Tibial nerve (tissue), 4 donors: ENCODE results near the gene RHEX. TPM values are rescaled to one million over a fixed set of nuclear protein-coding genes. Genes with fewer than 3 reads are reported as not detected.

Experiments used
- DNase-seq, 2 donors: peaks; one replicate each; pipeline ENCODE4 v3.0.0-alpha.2; 2019; ENCODE audit warnings: low spot score in 2 of 2
- H3K27ac ChIP-seq, 4 donors: fragments of 200-600 bp; sonication (generic) in 3 of 4; one replicate each; pipeline ENCODE4 v1.5.1; 2017 to 2019; ENCODE audit warnings: mild to moderate bottlenecking in 1 of 4
- H3K27me3 ChIP-seq, 2 donors: fragments of 200-600 bp; sonication (generic) in 1 of 2; one replicate each; pipeline versions ENCODE4 v1.5.1 to v1.6.0; 2017 to 2019
- H3K36me3 ChIP-seq, 3 donors: fragments of 200-600 bp; sonication (generic); one replicate each; pipeline ENCODE4 v1.5.1; 2018 to 2019
- H3K4me1 ChIP-seq, 4 donors: fragments of 200-600 bp; sonication (generic) in 3 of 4; one replicate each; pipeline ENCODE4 v1.5.1; 2017 to 2019
- H3K4me3 ChIP-seq, 4 donors: fragments of 200-600 bp; sonication (generic) in 3 of 4; one replicate each; pipeline ENCODE4 v1.5.1; 2017 to 2019; ENCODE audit warnings: mild to moderate bottlenecking in 1 of 4, moderate library complexity in 1 of 4
- H3K9me3 ChIP-seq, 4 donors: fragments of 200-600 bp; sonication (generic) in 3 of 4; one replicate each; pipeline ENCODE4 v1.5.1; 2017 to 2019
- CTCF ChIP-seq, 5 experiments: fragments of 200-600 bp in 3 of 5; fragments of 450-650 bp in 2 of 5; sonication (generic) in 3 of 5; IDR thresholded peaks; one replicate each; pipeline ENCODE4 v1.5.1; 2016 to 2019; ENCODE audit warnings: antibody characterized with exemption in 5 of 5, mild to moderate bottlenecking in 3 of 5, moderate library complexity in 2 of 5
- EP300 ChIP-seq, 2 donors: sonication (generic); formaldehyde crosslinking; IDR thresholded peaks; one replicate each; pipeline ENCODE4 v1.6.1; 2017; ENCODE audit warnings: antibody characterized with exemption in 2 of 2, mild to moderate bottlenecking in 1 of 2
- POLR2A ChIP-seq, 2 donors: fragments of 450-650 bp; IDR thresholded peaks; one replicate each; pipeline ENCODE4 v1.6.1; 2017; ENCODE audit warnings: antibody characterized with exemption in 2 of 2, mild to moderate bottlenecking in 2 of 2, moderate library complexity in 2 of 2
- WGBS, 2 donors: methylation state at CpG; one replicate each; pipeline ENCODE4 v1.1.5; 2018; 5-methylcytosine and 5-hydroxymethylcytosine counted together
- total RNA-seq, 4 donors: library from RNA; depleted of rRNA; stranded (reverse); fragments of >200 nt; gene quantifications; one replicate each; pipeline ENCODE4 v1.1.0, GENCODE V29; 2016

RHEX gene
- total RNA-seq, 4 donors from 2014 or later, result 1.2 to 4.8 TPM; not detected in 2

GRCh38 chr1:206125346-206125745 lies 72.4 kb downstream of the RHEX start:
- H3K36me3 ChIP-seq, result no peaks in the 10 kb centered on the region
- H3K4me3 ChIP-seq, result no peak overlapping the region
- H3K27me3 ChIP-seq, result no peaks in the 10 kb centered on the region
- 62 to 77% methylated on average over 1 of the region's 1 CpG for WGBS, 2 donors
- peaks cover 0 to 18% (median 0%) of the 10 kb centered on the region in 4 donors for H3K9me3 ChIP-seq
- no peak overlapping the region for H3K27ac ChIP-seq
- TF ChIP-seq EP300 (IDR thresholded peaks at IDR 0.05) (no peak), POLR2A (IDR thresholded peaks at IDR 0.05) (no peak), CTCF (IDR thresholded peaks at IDR 0.05) (no peak)
- no peak for DNase-seq
- H3K4me1 ChIP-seq, result no peaks in the 10 kb centered on the region

- H3K4me3 ChIP-seq, result no peak overlapping the region
- WGBS, 2 donors, result 88 to 94% methylated on average over 9 of the region's 9 CpGs
- H3K27me3 ChIP-seq, result no peaks in the 10 kb centered on the region
- peaks cover 0 to 1% (median 0%) of the 10 kb centered on the region in 4 donors for H3K9me3 ChIP-seq
- no peaks in the 10 kb centered on the region for H3K4me1 ChIP-seq
- no peaks in the 10 kb centered on the region for H3K36me3 ChIP-seq
- DNase-seq, result no peak
- TF ChIP-seq POLR2A (IDR thresholded peaks at IDR 0.05), result no peak
- no peak for TF ChIP-seq EP300 (IDR thresholded peaks at IDR 0.05)
- no peak for TF ChIP-seq CTCF (IDR thresholded peaks at IDR 0.05)
- H3K27ac ChIP-seq, result no peak overlapping the region
Observed at GRCh38 chr1:206127336-206127735, 74.4 kb downstream of the RHEX start.

GRCh38 chr1:206128196-206128595 lies 75.2 kb downstream of the RHEX start:
- no peaks in the 10 kb centered on the region for H3K9me3 ChIP-seq
- DNase-seq, result no peak
- no peak overlapping the region for H3K4me3 ChIP-seq
- WGBS, 2 donors, result 32 to 37% methylated on average over 4 of the region's 4 CpGs
- H3K27ac ChIP-seq, result no peak overlapping the region
- no peaks in the 10 kb centered on the region for H3K36me3 ChIP-seq
- H3K4me1 ChIP-seq, result no peaks in the 10 kb centered on the region
- TF ChIP-seq POLR2A (IDR thresholded peaks at IDR 0.05) (no peak), CTCF (IDR thresholded peaks at IDR 0.05) (no peak), EP300 (IDR thresholded peaks at IDR 0.05) (no peak)
- no peaks in the 10 kb centered on the region for H3K27me3 ChIP-seq

- no peak for DNase-seq
- Histone ChIP-seq H3K36me3 (no peaks in the 10 kb centered on the region), H3K27me3 (no peaks in the 10 kb centered on the region), H3K4me3 (no peak overlapping the region), H3K4me1 (no peaks in the 10 kb centered on the region), H3K27ac (no peak overlapping the region), H3K9me3 (no peaks in the 10 kb centered on the region)
- TF ChIP-seq CTCF (IDR thresholded peaks at IDR 0.05) (no peak), EP300 (IDR thresholded peaks at IDR 0.05) (no peak), POLR2A (IDR thresholded peaks at IDR 0.05) (no peak)
- WGBS, 2 donors, result 76 to 78% methylated on average over 7 of the region's 7 CpGs
Observed at GRCh38 chr1:206131037-206131436, 78.1 kb downstream of the RHEX start.

- H3K27me3 ChIP-seq, result no peaks in the 10 kb centered on the region
- H3K4me1 ChIP-seq, result no peaks in the 10 kb centered on the region
- WGBS, 2 donors, result 86 to 87% methylated on average over 7 of the region's 7 CpGs
- H3K9me3 ChIP-seq, result no peaks in the 10 kb centered on the region
- no peaks in the 10 kb centered on the region for H3K36me3 ChIP-seq
- H3K27ac ChIP-seq, result no peak overlapping the region
- TF ChIP-seq POLR2A (IDR thresholded peaks at IDR 0.05) (no peak), CTCF (IDR thresholded peaks at IDR 0.05) (no peak), EP300 (IDR thresholded peaks at IDR 0.05) (no peak)
- no peak for DNase-seq
- H3K4me3 ChIP-seq, result no peak overlapping the region
Observed at GRCh38 chr1:206133751-206134415, 80.9 kb downstream of the RHEX start.
